GM19023 (cell line): ENCODE measurements around the gene CD74.
"Not testable (repeated sequence)": the region's sequence is repeated elsewhere in the genome, so short reads cannot be mapped to it uniquely, and the experiment has no call there.

Experiments used
- ATAC-seq: cut with Tn5 transposase; IDR thresholded peaks from one replicate; pipeline ENCODE4 v1.9.1; 2021; ENCODE audit warnings: mild to moderate bottlenecking, moderate library complexity; ENCODE audit not compliant: unreplicated experiment

Gene CD74

DNA sequence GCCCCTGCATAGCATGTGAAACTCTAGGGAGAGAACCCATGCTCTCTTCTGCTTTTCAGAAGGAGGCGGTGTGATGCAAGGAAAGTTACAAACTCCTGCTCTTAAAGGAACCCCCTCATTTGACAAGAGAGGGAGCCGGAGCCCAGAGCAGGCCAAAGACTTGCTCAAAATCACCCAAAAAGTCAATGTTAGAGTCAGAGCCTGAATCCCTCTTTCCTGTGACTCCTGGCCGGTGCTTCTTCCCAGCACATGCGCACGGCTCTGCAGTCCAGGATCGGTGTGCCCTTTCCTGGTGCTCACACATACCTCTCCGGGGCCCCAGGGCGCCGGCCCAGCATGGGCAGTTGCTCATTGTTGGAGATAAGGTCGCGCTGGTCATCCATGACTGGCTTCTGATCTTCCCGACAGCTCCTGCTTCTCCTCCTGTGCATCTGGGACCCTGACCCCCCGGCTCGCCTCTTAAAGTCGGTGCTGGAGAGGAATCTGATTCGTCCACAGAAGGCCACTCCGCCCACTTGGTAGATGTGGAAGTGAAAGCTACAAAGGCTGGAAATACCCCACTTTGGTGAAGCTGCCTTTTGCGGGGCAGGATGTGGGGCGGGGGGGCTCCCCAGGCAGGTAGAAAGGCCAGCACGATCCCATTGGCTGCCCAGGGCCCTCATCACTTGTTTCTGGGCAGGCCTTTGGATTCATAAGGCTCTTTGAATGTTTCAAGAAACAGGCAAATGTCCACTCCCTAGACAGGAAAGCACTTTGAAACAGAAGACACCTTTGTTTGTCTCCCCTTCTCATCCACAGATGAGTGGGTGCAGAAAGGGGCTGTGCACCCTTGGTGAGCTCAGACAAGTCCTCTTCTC lies at the start of gene CD74:
Gene CD74, minus strand, starts transcription at position 592 of the 857 bp plus-strand sequence. Its CDS starts 161 bp downstream, at position 431.
- peak; percentile 76 for ATAC-seq

DNA sequence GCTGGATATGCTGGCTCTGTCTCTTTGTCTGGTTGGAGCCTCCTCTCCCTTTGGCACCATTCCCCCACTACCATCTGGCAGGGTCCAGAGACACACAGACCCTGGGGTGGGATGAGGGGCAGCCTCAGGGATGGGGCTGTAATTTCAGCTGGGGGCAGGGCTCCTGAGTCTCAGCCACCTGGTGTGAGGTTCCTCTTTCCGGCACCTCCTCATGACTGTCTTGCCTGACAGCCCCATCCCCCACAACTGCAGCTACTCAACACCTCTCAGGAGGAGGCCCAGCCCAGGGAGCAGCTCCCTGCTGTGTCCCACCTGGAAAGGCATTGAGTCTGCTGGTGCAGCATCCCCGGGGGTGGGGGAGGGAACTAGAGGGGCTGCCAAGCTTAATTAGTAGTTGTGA lies 48.5 kb upstream of the CD74 start:
- ATAC-seq: peak; percentile 77

DNA sequence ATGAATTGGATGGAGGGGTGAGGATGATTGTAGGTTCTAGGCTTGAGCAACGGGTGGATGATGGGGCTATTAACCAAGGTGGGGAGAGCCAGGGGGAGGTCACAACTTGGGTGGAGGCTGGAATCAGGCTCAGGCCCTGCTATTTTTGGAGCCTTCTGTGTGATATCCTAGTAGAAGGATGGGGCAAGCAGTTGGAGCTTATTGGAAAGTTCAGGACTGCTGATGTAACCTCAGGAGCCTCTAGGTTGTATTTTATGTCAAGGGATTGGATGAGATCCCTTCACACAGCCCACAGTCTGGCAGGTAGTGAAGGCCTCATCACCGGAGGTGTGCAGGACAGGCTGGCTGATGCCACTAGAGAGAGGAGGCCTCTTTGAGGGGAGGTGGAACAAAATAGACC lies 48.1 kb upstream of the CD74 start:
- no peak for ATAC-seq

DNA sequence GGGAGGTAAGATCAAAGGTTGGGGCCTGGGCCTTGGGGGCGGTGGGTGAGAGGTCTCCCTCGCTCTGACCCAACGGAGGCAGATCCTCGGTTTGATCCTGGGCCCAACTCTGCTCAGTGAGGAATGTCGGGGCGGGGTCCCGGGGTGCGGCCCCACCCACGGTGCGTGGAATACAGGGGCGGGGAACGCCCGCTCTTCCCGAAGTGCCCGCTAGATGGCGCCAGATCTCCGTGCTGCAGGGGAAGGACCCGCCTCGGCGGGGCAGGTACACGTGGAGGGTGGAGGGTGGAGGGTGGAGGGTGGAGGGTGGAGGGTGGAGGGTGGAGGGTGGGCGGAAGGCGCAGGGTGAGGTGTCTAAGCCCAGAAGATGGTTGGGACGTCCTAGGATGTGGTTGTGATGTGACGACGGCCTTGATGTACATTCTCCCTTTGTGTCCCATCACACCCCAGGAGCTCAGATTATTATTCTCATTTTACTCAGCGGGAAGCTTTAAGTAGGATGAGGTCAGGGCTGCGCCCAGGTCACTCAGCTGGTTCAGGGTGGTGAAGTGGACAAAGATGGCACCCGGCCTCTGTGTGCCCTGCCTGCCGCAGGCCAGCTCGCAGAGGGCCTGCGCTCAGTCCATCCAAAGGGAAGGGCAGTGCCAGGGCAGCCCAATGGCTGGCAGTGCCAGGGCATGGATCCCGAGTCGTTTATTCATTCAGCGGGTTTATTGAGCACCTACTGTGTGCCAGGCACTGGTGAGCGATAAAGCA lies 46.3 kb upstream of the CD74 start:
- peak; percentile 72 for ATAC-seq

DNA sequence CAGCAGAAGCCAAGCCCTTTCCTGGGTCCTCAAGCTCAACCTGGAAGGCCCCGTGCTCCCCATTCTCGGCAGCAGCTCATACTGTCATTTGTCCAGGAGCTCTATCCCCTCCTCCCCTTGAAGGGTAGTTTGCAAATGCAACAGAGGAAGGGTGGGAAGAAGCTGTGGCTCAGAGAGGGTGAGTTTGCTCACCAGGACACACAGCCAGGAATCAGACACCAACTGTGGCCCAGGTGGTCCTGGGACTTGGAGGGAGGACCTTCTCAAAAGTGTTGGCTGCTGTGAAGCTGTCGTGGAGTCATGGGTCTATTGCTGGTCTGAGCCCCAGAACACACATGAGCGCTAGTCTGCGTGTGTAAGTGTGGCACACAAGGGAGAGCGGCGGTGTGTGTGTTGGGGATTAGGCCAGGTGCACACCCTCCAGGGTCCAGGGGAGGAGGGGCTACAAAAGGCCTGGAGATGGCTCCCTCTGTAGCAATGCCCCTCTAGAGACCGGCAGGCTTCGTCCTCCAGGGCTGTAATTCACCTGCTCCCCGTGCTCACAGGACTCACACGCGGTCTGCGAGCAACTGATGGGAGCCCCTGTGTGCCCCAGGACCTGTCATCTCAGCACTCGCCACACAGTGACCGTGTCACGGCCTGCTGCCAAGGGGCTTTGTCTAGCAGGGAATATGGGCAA lies 45.0 kb upstream of the CD74 start:
- no peak for ATAC-seq

DNA sequence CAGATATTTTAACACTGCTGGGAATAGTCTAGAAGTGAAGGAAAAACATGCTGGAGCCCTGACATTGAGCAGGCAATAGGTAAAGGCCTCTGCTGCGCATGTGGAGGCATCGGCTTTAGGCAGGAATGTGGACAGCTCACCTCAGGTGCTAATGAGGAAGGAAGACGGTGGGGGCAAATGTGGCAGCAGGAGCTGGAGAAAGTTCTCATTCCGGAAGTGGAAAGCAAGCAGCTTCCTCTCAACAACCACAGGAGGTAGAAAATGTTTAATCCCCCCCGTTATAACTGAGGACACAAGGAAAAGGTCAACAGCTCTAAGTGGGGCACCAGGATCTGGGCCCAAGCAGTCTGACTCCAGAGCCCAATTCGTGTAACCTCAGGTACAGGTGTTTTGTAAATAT lies 44.4 kb upstream of the CD74 start:
- ATAC-seq: no peak

DNA sequence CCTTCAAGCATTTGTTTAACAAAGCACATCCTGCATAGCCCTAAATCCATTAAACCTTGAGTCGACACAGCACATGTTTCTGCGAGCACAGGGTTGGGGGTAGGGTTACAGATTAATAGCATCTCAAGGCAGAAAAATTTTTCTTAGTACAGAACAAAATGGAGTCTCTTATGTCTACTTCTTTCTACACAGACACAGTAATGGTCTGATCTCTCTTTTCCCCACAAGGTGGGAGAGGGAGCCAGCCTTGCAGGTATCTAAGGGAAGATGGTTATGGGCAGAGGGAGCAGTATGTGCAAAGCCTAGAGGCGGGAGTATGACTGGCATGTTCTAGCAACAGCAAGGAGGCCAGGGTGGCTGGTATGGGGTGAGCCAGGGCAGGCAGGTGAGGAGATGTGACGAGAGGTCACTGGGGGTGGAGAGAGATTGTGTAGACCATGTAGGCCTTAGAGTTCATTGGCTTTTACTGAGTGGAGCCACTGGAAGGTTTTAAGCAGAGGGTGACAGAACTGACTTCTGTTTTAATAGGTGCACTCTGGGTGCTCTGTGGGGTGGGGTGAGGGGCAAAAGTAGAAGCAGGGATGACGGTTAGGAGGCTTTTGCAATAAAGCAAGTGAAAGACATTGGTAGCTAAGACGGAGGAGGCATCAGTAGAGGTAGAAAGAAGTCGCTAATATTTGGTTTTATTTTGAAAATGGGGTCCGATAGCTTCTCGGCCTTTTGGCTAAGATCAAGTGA lies 42.0 kb upstream of the CD74 start:
- no peak for ATAC-seq

DNA sequence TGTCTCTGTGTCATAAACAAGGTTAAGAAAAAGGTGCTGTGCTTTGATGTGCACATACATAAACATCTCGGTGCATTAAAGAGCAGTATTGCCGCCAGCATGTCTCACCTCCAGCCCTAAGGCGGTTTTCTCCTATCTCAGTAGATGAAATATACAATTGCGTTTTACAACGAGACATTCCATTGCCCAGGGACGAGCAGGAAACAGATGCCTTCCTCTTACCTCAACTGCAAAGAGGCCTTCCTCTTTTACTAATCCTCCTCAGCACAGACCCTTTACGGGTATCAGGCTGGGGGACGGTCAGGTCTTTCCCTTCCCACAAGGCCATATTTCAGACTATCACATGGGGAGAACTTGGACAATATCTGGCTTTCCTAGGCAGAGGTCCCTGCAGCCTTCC lies 41.3 kb upstream of the CD74 start:
- ATAC-seq: not testable (repeated sequence)

DNA sequence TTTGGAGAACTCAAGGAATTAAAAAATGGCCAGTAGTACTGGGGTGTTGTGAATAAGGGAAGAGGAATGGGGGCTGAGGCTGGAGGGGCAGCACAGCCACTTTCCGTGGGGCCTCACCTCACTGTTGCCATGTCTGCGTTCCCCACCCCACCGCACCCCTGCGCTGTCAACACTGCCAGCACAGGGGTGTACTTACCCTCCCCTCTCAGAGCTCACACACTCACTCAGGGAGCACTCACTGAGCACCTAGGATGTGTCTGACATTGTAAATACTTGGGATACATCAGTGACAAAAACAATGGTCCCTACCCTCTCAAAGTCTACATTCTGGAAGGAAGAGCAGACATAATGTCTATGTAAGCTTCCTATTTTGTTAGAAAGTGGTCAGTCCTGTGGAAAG lies 40.2 kb upstream of the CD74 start:
- ATAC-seq: no peak

DNA sequence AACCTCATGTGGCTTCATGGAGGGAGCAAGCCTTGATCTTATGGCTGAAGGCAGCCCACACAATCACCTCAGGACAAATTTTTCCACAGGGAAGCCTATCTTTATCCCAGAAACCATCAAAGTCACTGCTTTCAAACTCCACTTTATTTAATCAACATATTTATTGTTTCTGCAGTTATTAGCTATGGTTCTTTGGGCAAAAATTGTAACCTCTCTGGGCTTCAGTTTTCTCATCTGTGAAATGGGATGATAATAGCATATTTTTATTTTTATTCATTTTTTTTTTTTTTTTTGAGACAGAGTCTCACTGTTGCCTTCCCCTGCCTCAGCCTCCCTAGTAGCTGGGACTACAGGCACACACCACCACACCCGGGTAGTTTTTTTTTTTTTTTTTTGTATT lies 38.9 kb upstream of the CD74 start:
- ATAC-seq: no peak

DNA sequence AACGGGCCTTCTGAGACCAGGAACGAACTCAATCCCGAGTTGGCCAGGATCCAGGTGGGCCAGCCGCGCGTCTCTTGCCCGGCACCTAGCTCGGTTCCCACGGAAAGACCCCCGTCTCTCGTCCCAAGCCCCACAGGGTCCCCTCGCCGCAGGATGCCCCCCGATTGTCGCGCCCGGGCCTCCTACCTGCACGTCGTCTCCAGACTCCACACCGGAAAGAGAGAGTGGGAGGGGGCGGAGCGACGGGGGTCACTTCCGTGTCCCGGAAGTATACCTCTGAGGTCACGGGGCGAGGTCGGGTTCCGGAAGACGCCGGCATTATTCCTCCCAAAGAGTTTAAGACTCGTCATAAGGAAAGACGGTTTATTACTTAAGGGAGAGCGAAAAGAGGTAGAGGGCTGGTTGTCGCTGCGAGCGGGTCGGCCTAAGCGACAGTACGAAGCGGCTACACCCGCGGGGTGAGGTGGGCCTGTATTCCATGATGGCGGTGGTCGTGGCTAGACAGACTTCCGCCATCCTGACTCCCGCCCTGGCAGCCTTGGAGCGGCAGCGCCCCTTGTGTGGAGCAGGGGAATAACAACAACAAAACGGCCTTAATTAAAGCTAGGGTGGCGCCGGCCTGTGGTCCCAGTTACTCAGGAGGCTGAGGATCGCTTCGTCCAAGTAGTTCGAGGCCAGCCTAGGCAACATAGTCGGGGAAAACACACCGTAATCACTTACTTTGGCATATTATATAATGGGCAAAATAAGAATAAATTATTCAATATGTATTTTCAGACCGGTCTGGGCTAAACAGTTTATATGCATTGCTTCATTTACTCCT lies 37.0 kb upstream of the CD74 start, which contains the start of gene RPS14:
Gene RPS14, minus strand, starts transcription at position 223 of the 823 bp plus-strand sequence. CDS start 2,006 bp downstream, outside the sequence.
- ATAC-seq: peak; percentile 94

DNA sequence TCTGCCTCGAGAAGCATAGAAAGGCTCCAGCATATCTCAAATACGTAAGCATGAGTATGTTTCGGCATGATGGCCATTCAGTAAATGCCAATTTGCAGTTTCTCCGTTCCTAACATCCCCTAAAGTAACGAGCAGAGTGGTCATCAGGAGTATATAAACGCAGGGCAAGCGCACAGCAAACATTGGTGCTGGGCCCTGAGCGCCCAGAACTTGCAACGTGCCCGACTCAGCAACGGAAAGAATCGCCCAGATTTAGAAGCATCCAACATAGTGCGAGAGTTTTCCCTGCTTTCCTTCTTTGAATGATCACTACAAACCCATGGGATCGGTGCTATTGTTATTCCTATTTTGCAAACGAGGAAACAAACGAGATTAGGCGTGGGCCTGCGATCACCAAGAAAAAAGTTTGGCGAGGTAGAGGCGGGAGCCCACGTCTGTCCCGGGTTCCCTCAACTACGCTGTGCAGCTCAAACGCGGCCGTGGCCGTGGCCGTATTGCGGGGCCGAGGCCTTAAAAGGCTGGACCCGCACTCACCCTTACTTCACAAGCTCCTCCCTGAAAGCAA lies 36.3 kb upstream of the CD74 start:
- ATAC-seq: peak; percentile 33

DNA sequence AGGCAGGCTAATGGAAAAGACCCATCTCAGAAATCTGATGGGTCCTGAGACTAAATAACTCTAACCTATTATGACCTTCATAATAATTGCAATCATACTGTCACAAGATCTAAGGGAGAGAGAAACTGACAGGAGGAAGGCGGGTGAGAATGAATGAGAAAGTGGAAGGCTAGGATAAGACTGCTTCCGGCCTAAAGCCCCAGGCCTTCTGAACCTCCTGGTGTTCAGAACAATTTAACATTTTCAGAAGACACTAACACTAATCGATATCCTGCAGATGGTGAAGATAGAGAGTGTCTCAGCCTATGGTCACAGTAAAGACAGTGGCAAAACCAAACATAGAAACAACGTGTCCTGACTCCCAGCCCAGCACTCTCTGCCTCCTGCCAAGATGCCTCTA lies 35.6 kb upstream of the CD74 start:
- no peak for ATAC-seq

DNA sequence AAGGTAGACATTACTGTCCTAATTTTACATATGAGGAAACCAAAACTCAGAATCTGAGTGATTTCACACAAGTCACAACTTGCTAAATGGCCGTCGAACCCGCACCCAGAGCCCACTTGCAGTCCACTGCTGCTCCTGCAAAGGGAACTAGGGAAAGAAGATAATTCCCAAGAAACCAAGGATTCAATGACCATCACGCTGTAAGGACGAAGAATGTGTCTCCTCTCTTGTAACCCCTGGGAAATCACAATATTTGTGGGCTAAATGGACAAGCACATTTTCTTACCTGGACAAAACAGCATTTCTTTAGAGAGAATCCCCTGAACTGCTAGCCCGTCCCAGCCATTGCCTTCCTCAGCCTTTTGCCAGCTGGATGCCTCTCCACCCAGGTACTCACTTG lies 34.5 kb upstream of the CD74 start:
- ATAC-seq: no peak

DNA sequence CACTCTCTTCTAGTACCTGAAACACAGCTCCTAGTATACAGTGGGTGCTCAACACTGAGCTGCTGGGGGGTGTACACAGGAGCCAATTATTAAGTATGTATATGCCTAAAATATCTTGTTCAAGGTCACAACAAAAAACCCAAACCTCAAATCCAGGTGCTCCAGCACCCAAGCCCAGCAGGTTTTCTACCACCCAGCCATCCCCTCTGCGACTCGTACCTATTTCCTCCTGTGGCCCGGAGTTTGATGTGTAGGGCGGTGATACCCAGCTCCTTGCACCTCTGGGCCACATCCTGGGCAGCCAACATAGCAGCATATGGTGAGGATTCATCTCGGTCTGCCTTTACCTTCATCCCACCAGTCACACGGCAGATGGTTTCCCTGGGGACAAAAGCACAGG lies 33.9 kb upstream of the CD74 start:
- ATAC-seq: no peak

DNA sequence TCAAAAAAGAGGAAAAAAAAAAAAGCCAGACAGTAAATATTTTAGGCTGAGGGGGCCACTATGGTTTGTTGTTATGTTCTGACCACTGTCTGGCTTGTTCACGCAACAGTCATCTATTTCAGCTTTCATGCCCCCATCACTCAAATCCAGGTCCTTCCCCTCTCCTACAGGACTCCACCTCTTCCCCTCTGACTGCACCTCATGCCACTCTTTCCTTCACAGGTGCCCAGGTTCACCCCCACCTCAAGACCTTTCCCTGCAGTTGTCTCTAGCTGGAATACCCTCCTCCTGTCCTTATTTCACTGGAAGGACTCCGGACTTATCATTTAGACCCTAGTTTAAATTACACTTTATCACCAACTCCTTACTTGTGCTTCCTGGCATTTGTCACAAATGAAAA lies 33.4 kb upstream of the CD74 start:
- no peak for ATAC-seq

DNA sequence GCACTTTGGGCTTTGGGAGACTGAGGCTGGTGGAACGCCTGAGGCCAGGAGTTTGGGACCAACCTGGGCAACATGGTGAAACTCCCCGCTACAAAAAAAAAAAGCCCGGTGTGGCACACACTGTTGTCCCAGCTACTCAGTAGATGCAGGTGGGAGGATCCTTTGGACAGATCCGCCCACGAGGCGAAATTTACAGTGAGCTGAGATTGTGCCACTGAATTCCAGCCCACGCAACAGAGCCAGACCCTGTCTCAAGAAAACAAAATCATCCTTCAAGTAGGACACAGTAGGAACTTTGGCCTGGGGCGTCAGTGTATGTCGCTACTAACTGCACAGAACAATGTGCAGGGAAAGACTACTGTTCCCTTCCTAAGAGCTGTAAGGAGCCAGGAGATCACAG lies 32.1 kb upstream of the CD74 start:
- no peak for ATAC-seq

DNA sequence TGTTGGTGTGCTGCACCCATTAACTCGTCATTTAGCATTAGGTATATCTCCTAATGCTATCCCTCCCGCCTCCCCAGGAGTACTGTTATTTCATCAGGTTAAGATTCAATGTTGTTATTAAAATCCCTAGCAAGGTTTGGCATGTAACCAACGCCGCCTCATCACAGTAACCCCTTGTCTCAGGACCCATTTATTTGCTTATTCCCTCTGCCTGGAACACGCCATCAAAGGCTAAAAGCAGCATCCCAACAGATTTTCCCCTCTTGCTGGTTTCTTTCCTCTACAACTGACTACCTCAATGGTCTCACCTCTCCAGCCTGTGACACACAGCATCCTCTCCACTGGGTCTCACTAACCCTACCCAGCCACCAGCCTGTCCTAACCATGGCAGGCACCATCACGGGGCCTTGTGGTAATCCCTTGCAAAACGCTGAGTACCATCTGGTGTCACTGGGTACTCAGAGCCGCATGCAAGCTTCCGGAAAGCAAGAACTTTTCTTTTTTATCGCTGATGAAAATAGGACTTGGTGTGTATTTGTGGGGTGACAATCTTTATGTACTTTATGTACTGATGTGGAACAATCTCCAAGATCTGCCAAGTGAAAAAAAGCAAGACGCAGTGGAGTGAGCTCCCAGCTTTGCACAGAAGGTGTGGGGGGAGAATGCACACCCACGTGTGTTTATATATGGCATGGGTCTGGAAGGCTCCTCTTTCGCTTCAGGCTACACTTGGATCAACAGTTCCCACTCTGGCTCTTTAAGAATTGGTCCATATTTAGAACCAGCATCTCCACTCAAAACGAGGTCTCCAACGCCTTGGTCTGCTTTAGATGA lies 30.7 kb upstream of the CD74 start:
- ATAC-seq: no peak

DNA sequence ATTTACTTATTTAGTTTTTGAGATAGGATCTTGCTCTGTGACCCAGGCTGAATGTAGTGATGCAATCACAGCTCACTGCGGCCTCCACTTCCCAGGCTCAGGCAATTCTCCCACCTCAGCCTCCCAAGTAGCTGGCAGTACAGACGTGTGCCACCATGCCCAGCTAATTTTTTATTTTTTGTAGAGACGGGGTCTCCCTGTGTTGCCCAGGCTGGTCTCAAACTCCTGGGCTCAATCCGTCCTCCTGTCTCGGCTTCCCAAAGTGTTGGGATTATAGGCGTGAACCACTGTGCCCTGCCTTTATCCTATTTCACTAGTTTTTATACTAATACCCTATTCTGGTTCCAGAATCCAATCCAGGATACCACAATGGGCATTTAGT lies 30.0 kb upstream of the CD74 start:
- ATAC-seq: no peak
